WTC11 (cell line): ENCODE results near the gene ASIC5. TPM values are rescaled to one million over a fixed set of nuclear protein-coding genes. Genes with fewer than 3 reads are reported as not detected.

ENCODE experiments used
- ATAC-seq: fragments of 200-7000 bp; cut with Tn5 transposase; 2 replicates; pipeline ENCODE4 v1.10.0; 2021; ENCODE audit warnings: mild to moderate bottlenecking, moderate library complexity
- CTCF ChIA-PET: fragments of 300-600 bp; sonication (Branson Sonifier 250); formaldehyde crosslinking; loops from one replicate; lab custom pipeline; 2021; ENCODE audit warnings: antibody characterized with exemption; lab: Charles Lee
- POLR2A ChIA-PET: fragments of 350-600 bp; sonication (Branson Sonifier 250); formaldehyde crosslinking; loops from one replicate; lab custom pipeline; 2021; ENCODE audit warnings: antibody characterized with exemption; lab: Charles Lee
- DNase-seq: peaks from one replicate; pipeline ENCODE4 v3.0.0; 2021; ENCODE audit warnings: low spot score
- H3K27ac Mint-ChIP-seq: 2 replicates; pipeline ENCODE4 v1.8.0; 2021; ENCODE audit warnings: mixed read lengths
- H3K27me3 Mint-ChIP-seq: 2 replicates; pipeline ENCODE4 v1.8.0; 2021; ENCODE audit warnings: low read depth, mild to moderate bottlenecking, moderate library complexity, mixed read lengths
- H3K36me3 Mint-ChIP-seq: 2 replicates; pipeline ENCODE4 v1.8.0; 2021; ENCODE audit warnings: mixed read lengths
- H3K4me1 Mint-ChIP-seq: 2 replicates; pipeline ENCODE4 v1.8.0; 2022; ENCODE audit warnings: mixed read lengths
- H3K4me3 Mint-ChIP-seq: 2 replicates; pipeline ENCODE4 v1.8.0; 2021; ENCODE audit warnings: mild to moderate bottlenecking, moderate library complexity, mixed read lengths
- H3K9me3 Mint-ChIP-seq: 2 replicates; pipeline ENCODE4 v1.8.0; 2021; ENCODE audit warnings: mixed read lengths
- AR ChIP-seq: fragments of 250-450 bp; sonication (Bioruptor Pico); IDR thresholded peaks from 2 replicates; pipeline ENCODE4 v1.9.0; 2021; ENCODE audit warnings: mild to moderate bottlenecking
- ATF3 ChIP-seq: sonication (generic); formaldehyde crosslinking; conservative IDR thresholded peaks from 2 replicates; pipeline ENCODE4 v1.8.1; 2022; ENCODE audit warnings: mild to moderate bottlenecking, missing genetic modification reagents
- CREM ChIP-seq: sonication (generic); formaldehyde crosslinking; IDR thresholded peaks from 2 replicates; pipeline ENCODE4 v1.8.1; 2022; ENCODE audit warnings: mild to moderate bottlenecking, missing genetic modification reagents, moderate library complexity
- EMX1 ChIP-seq: fragments of 250-450 bp; sonication (Bioruptor Pico); IDR thresholded peaks from 2 replicates; pipeline ENCODE4 v1.8.0; 2021; ENCODE audit warnings: mild to moderate bottlenecking
- ETV6 ChIP-seq: sonication (generic); formaldehyde crosslinking; IDR thresholded peaks from 2 replicates; pipeline ENCODE4 v1.8.1; 2022; ENCODE audit warnings: mild to moderate bottlenecking, missing genetic modification reagents
- FOXP1 ChIP-seq: sonication (generic); formaldehyde crosslinking; IDR thresholded peaks from 2 replicates; pipeline ENCODE4 v1.8.0; 2022; ENCODE audit warnings: missing genetic modification reagents, mild to moderate bottlenecking, moderate library complexity, borderline replicate concordance
- FOXP4 ChIP-seq: sonication (generic); formaldehyde crosslinking; IDR thresholded peaks from 2 replicates; pipeline ENCODE4 v1.8.0; 2022; ENCODE audit warnings: mild to moderate bottlenecking, missing genetic modification reagents
- IRF1 ChIP-seq: sonication (generic); formaldehyde crosslinking; IDR thresholded peaks from 2 replicates; pipeline ENCODE4 v1.8.0; 2023; ENCODE audit warnings: missing genetic modification reagents
- MXD4 ChIP-seq: fragments of 250-450 bp; sonication (Bioruptor Pico); IDR thresholded peaks from 2 replicates; pipeline ENCODE4 v1.8.0; 2021; ENCODE audit warnings: mild to moderate bottlenecking, moderate library complexity, borderline replicate concordance
- NFATC4 ChIP-seq: fragments of 250-450 bp; sonication (Bioruptor Pico); IDR thresholded peaks from 2 replicates; pipeline ENCODE4 v1.9.0; 2021; ENCODE audit warnings: mild to moderate bottlenecking
- OVOL2 ChIP-seq: fragments of 250-450 bp; sonication (Bioruptor Pico); IDR thresholded peaks from 2 replicates; pipeline ENCODE4 v1.9.0; 2021; ENCODE audit warnings: mild to moderate bottlenecking, borderline replicate concordance
- SMAD3 ChIP-seq: sonication (generic); formaldehyde crosslinking; IDR thresholded peaks from 2 replicates; pipeline ENCODE4 v1.8.0; 2022; ENCODE audit warnings: missing genetic modification reagents, mild to moderate bottlenecking, borderline replicate concordance
- ZNF121 ChIP-seq: sonication (generic); formaldehyde crosslinking; IDR thresholded peaks from 2 replicates; pipeline ENCODE4 v1.8.0; 2023; ENCODE audit warnings: missing genetic modification reagents
- ZNF263 ChIP-seq: sonication (generic); formaldehyde crosslinking; IDR thresholded peaks from 2 replicates; pipeline ENCODE4 v1.8.1; 2022; ENCODE audit warnings: low read depth, mild to moderate bottlenecking, moderate library complexity, missing genetic modification reagents
- ZNF317 ChIP-seq: sonication (generic); formaldehyde crosslinking; IDR thresholded peaks from 2 replicates; pipeline ENCODE4 v1.8.1; 2023; ENCODE audit warnings: low read depth, mild to moderate bottlenecking, moderate library complexity, missing genetic modification reagents, borderline replicate concordance
- ZNF396 ChIP-seq: fragments of 250-450 bp; sonication (Bioruptor Pico); IDR thresholded peaks from 2 replicates; pipeline ENCODE4 v1.8.0; 2021; ENCODE audit warnings: mild to moderate bottlenecking, moderate library complexity, borderline replicate concordance
- total RNA-seq: library from RNA; stranded (reverse); gene quantifications from 3 replicates; pipeline ENCODE4 v1.2.3, GENCODE V29; 2021
- TF ChIP-seq, protein P1 (sequence below): fragments of 250-450 bp; sonication (Bioruptor Pico); IDR thresholded peaks from 2 replicates; pipeline ENCODE4 v1.9.0; 2021; ENCODE audit warnings: mild to moderate bottlenecking
- TF ChIP-seq, protein P2 (sequence below): sonication (generic); formaldehyde crosslinking; IDR thresholded peaks from 2 replicates; pipeline ENCODE4 v1.8.0; 2023; ENCODE audit warnings: mild to moderate bottlenecking, missing genetic modification reagents
- TF ChIP-seq, protein P3 (sequence below): fragments of 250-450 bp; sonication (Bioruptor Pico); IDR thresholded peaks from 2 replicates; pipeline ENCODE4 v1.9.0; 2021; ENCODE audit warnings: mild to moderate bottlenecking, borderline replicate concordance
- TF ChIP-seq, protein P4 (sequence below): sonication (generic); formaldehyde crosslinking; IDR thresholded peaks from 2 replicates; pipeline ENCODE4 v1.8.1; 2022; ENCODE audit warnings: mild to moderate bottlenecking, moderate library complexity, missing genetic modification reagents

The ASIC5 gene
- total RNA-seq, 1 experiment from 2014 or later = not detected

GRCh38 chr4:155799794-155800123, 66.3 kb downstream of the ASIC5 start:
- ChIA-PET CTCF (interaction anchor here (1.2 kb wide), 1 partner anchor 12 kb away, joined by 4 read pairs; no protein-coding TSS in a partner anchor), POLR2A (no interaction called here)
- ATAC-seq (no peak), DNase-seq (no peak)
- TF ChIP-seq NFATC4 (CRISPR knock-in tag) (no peak), MXD4 (CRISPR knock-in tag) (no peak), FOXP1 (CRISPR knock-in tag) (no peak), EMX1 (no peak), AR (no peak), FOXP4 (no peak), SMAD3 (CRISPR knock-in tag) (no peak), ZNF263 (no peak), ZNF121 (CRISPR knock-in tag) (no peak), OVOL2 (CRISPR knock-in tag) (no peak), IRF1 (no peak), CREM (no peak), ETV6 (CRISPR knock-in tag) (no peak), ZNF317 (CRISPR knock-in tag) (no peak), ATF3 (CRISPR knock-in tag) (no peak), ZNF396 (CRISPR knock-in tag) (no peak)
- TF ChIP-seq, protein P1, sequence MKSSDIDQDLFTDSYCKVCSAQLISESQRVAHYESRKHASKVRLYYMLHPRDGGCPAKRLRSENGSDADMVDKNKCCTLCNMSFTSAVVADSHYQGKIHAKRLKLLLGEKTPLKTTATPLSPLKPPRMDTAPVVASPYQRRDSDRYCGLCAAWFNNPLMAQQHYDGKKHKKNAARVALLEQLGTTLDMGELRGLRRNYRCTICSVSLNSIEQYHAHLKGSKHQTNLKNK (CRISPR knock-in tag) = no peak
- TF ChIP-seq, protein P2, sequence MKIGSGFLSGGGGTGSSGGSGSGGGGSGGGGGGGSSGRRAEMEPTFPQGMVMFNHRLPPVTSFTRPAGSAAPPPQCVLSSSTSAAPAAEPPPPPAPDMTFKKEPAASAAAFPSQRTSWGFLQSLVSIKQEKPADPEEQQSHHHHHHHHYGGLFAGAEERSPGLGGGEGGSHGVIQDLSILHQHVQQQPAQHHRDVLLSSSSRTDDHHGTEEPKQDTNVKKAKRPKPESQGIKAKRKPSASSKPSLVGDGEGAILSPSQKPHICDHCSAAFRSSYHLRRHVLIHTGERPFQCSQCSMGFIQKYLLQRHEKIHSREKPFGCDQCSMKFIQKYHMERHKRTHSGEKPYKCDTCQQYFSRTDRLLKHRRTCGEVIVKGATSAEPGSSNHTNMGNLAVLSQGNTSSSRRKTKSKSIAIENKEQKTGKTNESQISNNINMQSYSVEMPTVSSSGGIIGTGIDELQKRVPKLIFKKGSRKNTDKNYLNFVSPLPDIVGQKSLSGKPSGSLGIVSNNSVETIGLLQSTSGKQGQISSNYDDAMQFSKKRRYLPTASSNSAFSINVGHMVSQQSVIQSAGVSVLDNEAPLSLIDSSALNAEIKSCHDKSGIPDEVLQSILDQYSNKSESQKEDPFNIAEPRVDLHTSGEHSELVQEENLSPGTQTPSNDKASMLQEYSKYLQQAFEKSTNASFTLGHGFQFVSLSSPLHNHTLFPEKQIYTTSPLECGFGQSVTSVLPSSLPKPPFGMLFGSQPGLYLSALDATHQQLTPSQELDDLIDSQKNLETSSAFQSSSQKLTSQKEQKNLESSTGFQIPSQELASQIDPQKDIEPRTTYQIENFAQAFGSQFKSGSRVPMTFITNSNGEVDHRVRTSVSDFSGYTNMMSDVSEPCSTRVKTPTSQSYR = no peak
- TF ChIP-seq, protein P3, sequence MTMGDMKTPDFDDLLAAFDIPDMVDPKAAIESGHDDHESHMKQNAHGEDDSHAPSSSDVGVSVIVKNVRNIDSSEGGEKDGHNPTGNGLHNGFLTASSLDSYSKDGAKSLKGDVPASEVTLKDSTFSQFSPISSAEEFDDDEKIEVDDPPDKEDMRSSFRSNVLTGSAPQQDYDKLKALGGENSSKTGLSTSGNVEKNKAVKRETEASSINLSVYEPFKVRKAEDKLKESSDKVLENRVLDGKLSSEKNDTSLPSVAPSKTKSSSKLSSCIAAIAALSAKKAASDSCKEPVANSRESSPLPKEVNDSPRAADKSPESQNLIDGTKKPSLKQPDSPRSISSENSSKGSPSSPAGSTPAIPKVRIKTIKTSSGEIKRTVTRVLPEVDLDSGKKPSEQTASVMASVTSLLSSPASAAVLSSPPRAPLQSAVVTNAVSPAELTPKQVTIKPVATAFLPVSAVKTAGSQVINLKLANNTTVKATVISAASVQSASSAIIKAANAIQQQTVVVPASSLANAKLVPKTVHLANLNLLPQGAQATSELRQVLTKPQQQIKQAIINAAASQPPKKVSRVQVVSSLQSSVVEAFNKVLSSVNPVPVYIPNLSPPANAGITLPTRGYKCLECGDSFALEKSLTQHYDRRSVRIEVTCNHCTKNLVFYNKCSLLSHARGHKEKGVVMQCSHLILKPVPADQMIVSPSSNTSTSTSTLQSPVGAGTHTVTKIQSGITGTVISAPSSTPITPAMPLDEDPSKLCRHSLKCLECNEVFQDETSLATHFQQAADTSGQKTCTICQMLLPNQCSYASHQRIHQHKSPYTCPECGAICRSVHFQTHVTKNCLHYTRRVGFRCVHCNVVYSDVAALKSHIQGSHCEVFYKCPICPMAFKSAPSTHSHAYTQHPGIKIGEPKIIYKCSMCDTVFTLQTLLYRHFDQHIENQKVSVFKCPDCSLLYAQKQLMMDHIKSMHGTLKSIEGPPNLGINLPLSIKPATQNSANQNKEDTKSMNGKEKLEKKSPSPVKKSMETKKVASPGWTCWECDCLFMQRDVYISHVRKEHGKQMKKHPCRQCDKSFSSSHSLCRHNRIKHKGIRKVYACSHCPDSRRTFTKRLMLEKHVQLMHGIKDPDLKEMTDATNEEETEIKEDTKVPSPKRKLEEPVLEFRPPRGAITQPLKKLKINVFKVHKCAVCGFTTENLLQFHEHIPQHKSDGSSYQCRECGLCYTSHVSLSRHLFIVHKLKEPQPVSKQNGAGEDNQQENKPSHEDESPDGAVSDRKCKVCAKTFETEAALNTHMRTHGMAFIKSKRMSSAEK (CRISPR knock-in tag) = no peak
- TF ChIP-seq, protein P4, sequence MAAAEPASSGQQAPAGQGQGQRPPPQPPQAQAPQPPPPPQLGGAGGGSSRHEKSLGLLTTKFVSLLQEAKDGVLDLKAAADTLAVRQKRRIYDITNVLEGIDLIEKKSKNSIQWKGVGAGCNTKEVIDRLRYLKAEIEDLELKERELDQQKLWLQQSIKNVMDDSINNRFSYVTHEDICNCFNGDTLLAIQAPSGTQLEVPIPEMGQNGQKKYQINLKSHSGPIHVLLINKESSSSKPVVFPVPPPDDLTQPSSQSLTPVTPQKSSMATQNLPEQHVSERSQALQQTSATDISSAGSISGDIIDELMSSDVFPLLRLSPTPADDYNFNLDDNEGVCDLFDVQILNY (CRISPR knock-in tag) = no peak
- Mint-ChIP-seq H3K9me3 (no peaks in the 10 kb centered on the region), H3K36me3 (no peaks in the 10 kb centered on the region), H3K27me3 (no peaks in the 10 kb centered on the region), H3K4me3 (no peak overlapping the region), H3K4me1 (peaks cover 5% of the 10 kb centered on the region), H3K27ac (no peak overlapping the region)
